GM20000 (cell line): Measurements from ENCODE around the gene GDF2.

Experiments used
- DNase-seq: peaks from one replicate; pipeline ENCODE4 v3.0.0; 2012; ENCODE audit warnings: low spot score
- TF ChIP-seq, protein P1 (sequence below): IDR thresholded peaks from 2 replicates; pipeline ENCODE4 v1.5.1; 2012; ENCODE audit warnings: mild to moderate bottlenecking, control low read depth; ENCODE audit errors: extremely low read depth, missing control alignments

Gene GDF2

DNA sequence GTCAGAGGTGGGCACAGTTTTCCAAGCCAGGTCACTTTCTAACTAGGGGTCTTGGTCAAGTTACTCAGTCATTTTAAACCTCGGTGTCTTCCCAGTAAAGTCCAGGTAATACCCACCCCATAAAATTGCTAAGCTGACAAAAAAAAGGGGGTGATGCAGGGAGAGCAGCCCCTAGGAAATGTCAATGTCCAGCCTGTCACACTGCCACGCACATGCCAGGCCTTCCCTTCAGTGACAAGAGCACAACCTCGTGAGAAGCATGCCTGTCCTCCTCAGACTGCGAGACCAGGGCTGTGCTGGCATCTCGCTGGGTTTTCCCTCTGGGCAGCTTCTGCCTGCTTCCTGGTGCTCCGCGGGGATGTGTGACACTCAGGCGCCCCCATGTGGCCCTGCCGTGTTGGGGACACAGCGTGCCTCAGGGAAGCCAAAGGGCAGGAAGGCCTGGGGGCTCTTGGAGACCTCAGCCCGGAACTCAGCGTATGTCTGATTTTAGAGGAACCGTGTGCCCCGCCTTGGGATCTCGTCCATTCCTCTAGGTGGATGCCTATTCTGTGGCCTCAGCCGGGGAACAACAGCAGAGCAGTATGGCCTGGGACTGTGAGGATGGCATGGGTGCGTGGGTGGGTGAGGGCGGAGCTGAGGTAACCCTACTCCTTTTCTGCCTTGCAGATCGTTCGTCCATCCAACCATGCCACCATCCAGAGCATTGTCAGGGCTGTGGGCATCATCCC, 10.2 kb upstream of the GDF2 start:
- TF ChIP-seq, protein P1, sequence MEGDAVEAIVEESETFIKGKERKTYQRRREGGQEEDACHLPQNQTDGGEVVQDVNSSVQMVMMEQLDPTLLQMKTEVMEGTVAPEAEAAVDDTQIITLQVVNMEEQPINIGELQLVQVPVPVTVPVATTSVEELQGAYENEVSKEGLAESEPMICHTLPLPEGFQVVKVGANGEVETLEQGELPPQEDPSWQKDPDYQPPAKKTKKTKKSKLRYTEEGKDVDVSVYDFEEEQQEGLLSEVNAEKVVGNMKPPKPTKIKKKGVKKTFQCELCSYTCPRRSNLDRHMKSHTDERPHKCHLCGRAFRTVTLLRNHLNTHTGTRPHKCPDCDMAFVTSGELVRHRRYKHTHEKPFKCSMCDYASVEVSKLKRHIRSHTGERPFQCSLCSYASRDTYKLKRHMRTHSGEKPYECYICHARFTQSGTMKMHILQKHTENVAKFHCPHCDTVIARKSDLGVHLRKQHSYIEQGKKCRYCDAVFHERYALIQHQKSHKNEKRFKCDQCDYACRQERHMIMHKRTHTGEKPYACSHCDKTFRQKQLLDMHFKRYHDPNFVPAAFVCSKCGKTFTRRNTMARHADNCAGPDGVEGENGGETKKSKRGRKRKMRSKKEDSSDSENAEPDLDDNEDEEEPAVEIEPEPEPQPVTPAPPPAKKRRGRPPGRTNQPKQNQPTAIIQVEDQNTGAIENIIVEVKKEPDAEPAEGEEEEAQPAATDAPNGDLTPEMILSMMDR = peak; percentile 94

DNA sequence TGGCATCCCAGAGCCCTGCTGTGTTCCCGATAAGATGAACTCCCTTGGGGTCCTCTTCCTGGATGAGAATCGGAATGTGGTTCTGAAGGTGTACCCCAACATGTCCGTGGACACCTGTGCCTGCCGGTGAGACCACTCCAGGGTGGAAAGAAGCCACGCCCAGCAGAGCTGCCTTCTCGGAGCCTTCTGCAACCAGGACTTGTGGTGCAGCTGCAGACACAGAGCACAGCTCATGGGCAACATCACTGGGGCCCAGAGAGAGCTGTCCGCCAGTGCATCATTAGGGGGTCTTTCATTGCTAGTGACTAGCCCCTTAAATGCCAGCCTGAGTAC, 9.6 kb upstream of the GDF2 start:
- DNase-seq = no peak

More for the DNA sequence above, 10.2 kb upstream of the GDF2 start:
- peak; percentile 86 for DNase-seq

DNA sequence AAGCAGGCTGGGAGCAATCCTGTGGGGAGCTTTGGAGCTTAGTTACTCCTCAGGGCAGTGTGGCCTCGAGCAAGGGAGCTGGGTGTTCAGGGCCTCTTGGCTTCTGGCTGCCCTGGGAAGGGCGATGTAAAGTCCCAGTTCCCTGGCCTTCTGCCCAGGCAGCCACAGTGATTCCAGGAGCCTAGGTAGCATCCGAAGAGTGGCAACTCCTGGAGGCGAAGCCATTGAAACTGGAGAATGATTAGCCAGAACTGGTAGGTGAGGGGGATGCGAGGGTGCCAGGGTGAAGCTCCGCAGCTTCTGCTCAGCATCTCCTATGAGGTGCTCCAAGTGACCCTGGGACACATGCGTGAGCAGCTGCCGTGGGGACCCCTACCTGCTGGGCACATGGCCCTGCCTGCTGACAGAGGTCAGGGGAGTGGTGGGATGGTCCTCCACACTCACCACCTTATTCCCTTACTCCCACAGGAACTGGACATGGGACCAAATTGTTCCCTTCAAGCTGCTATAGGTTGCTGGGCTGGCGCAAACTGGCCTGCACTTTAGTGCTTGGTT, 7.8 kb upstream of the GDF2 start:
- no peak for DNase-seq
- TF ChIP-seq, protein P1 = no peak

More for the DNA sequence above, 9.6 kb upstream of the GDF2 start:
- TF ChIP-seq, protein P1 = no peak

DNA sequence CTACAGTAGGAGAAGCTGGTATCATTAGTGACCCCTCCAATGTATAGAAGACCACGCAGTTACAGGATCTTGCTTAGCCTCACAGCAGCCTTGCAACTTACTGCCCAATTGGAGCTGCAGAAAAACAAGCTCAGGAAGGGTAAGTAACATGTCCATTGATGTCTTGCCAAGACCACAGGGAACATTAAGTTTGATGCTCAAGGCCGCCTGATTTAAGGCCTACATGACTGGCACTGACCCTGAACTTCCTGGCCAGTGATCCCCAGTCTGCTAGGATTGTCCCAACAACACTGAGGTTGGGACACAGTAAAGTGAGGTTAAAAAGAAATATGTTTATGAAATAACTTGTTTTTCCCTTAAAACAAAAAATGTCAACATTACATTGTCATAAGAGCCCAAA, 6.8 kb upstream of the GDF2 start:
- TF ChIP-seq, protein P1 = no peak
- DNase-seq = no peak

DNA sequence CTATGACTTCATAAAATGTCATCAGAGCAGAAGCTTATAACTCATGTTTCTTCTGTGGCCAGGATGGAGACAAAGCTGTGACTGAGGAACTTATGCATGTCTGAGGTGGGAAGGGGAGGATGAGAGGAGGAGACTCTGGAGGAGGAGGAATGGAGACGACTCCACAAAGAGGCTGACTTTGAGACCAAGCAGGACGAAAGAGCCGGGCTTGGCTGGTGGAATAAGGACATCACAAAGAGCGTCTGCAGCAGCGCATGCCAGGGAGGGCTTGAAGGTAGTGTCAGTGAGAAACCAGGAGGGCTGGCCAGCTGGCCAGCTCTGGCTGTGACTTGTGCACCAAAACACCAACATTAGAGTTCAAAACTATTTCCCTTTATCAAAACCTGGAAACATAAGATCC, 6.1 kb upstream of the GDF2 start:
- no peak for DNase-seq
- TF ChIP-seq, protein P1 = no peak

DNA sequence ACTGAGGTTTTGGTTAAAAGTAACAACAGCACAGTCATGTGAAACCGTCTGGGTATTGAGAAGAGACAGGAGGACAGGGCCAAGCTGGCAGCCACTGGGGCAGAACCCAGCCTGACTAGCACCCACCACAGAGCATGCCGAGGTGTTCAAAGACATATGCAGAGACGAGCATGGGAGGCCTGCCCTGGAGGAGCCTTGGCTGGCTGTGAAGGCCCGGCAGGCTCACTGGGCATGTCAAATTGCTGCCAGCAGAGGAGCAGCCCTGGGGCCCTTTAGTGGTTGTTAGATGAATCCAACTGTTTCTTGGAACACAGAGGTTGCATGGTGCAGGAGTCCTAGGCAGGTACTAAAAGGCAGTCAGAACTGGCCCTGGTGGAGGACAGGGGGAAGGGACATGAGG, 5.0 kb upstream of the GDF2 start:
- TF ChIP-seq, protein P1 = no peak
- DNase-seq = no peak

DNA sequence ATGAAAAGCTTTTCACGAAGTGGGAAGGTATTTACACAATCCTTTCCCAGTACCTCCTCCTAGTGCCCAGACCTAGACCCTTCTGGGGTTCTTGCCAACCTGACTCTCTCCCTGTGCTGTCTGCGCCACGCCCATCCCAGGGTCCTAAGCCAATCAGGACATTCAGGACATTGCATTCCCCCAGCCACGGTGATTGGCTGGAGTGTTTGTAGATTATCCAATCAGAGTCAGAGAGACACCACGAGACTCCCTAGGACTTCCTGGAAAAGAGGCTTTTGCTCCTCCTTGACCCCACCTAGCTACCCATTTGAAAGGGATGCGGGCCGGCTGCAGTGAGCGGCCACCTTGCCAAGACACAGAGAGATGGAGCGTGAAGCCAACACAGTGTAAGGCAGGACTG, 3.5 kb upstream of the GDF2 start:
- no peak for DNase-seq

More for the DNA sequence above, 3.5 kb upstream of the GDF2 start:
- TF ChIP-seq, protein P1 = no peak
